ENCODE data around the gene DDB1. TPM values are rescaled to one million over a fixed set of nuclear protein-coding genes. Genes with fewer than 3 reads are reported as not detected.

Gene DDB1
- total RNA-seq (2022) = 284 and 303 TPM in 2 replicates
- percentile 90 among the genes with signal in this experiment for Bru-seq, nascent RNA
- percentile 93 among the genes with signal in this experiment for BruChase-seq, experiment 1, labeled RNA remaining after a 2-hour chase
- BruChase-seq, experiment 2, labeled RNA remaining after a 6-hour chase = percentile 97 among the genes with signal in this experiment
- long read RNA-seq, full-length matches to known transcripts = 336 of 611 reads
- long read RNA-seq, partial matches to known transcripts = 230 of 611 reads
- long read RNA-seq, other reads (novel, unspliced or antisense) = 45 of 611 reads

DNA sequence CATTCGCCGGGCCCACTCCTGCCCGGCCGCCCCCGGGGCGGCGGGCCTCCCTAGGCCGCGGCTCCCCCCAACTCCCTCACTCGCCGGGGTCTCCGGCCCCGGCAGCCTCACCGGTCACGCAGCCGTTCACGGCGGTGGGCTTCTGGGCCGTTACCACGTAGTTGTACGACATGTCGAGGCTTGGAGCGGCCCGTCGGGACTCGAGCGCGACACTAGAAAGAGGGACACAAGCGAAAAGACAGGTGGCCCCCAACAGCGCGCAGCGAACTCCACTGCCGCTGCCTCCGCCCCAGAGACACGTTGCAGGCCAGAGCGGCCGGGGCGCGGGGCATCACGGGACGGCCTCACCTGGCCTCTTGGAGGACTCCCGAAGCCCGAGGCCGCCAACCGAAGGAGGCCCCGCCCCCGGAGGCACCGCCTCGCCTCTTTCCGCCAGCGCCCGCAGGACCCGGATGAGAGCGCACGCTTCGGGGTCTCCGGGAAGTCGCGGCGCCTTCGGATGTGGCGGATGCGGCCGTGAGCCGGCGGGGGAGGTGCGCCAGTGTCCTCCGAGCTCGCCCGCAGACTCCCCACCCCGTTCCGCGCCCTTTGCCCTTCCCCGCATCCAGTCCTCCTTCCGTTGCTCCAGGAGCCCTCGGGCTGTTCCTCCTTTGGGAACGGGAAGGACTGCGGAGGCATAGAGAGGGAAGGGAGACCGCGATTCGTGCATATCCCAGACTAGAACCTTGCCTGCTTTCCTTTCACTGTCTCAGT is at the start of gene DDB1, which contains the start of gene TKFC:
DDB1 (minus strand) TSS at position 309 of the 753 bp plus-strand sequence; CDS start at position 172, 137 bp downstream.
TKFC (plus strand) TSS at position 432 of the 753 bp plus-strand sequence. CDS start 1,501 bp downstream, outside the sequence.
- POLR2A ChIA-PET = interaction anchor here (1.0 to 1.9 kb wide), 2 partner anchors 29 to 60 kb away, joined by 3 to 13 read pairs; partner anchors contain the start of genes CYB561A3, TMEM138 and TMEM216
- TF ChIP-seq CTCF (IDR thresholded peaks at IDR 0.05; ENCODE audit: insufficient read depth in 1 of 2, low read depth in 1 of 2, low read length in 1 of 2, severe bottlenecking in 1 of 2, unreplicated experiment in 1 of 2) = no peak
- BruUV-seq (replicated peaks) = no TSS peak
- peak; percentile 96 to 98 for DNase-seq
- Mint-ChIP-seq H3K36me3 (ENCODE audit: insufficient read depth, unreplicated experiment) (peaks cover 48% of the 10 kb centered on the region), H3K4me3 (ENCODE audit: unreplicated experiment) (peak within 1 kb of the TSS; percentile 100), H3K4me1 (ENCODE audit: low read depth, unreplicated experiment) (peaks cover 17% of the 10 kb centered on the region), H3K27ac (ENCODE audit: unreplicated experiment) (peak within 1 kb of the TSS; percentile 98), H3K27me3 (ENCODE audit: insufficient read depth, unreplicated experiment) (no peaks in the 10 kb centered on the region), H3K9me3 (ENCODE audit: unreplicated experiment) (no peaks in the 10 kb centered on the region)
- intact Hi-C loops (cut with micrococcal nuclease; ENCODE audit: unreplicated experiment) = loop anchor here (1.0 to 2.0 kb wide), 2 partner anchors 29 to 34 kb away; partner anchors contain the start of gene TMEM138
- no peaks in the 10 kb centered on the region for H3K27me3 ChIP-seq (replicated peaks; ENCODE audit: control insufficient read depth, insufficient read depth, low read length)
- CTCF ChIA-PET = interaction anchor here (1.8 to 5.7 kb wide), 2 partner anchors 51 to 60 kb away, joined by 7 to 175 read pairs; partner anchors contain the start of gene TMEM216
- no peaks in the 10 kb centered on the region for H3K36me3 ChIP-seq (ENCODE audit: control insufficient read depth, insufficient read depth, low read length)
- peaks cover 13% of the 10 kb centered on the region for H3K4me1 ChIP-seq
- no peaks in the 10 kb centered on the region for H3K9me3 ChIP-seq
- peak within 1 kb of the TSS; percentile 61 for H3K4me3 ChIP-seq (ENCODE audit: low read depth, low read length)

DNA sequence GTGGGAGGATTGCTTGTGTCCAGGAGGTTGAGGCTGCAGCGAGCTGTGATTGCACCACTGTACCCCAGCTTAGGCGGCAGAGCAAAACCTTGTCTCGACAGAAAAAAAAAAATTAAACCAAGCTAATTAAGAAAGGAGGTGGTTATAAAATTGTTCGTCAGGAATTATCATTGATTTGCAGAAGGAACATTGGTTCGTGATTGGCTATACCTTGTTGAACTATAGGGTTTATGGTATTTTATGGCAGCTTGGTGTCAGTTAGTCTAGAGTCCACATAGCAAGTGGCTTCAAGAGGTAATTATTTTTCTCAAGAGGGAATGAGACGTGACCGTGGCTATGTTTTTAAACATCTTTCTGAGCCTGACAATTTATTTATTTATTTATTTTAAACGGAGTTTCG is 48.0 kb upstream of the DDB1 start:
- H3K4me1 Mint-ChIP-seq (ENCODE audit: low read depth, unreplicated experiment) = peaks cover 11% of the 10 kb centered on the region
- H3K4me3 ChIP-seq (ENCODE audit: low read depth, low read length) = no peak overlapping the region

More for the DNA sequence above, 48.0 kb upstream of the DDB1 start:
- no peaks in the 10 kb centered on the region for H3K9me3 Mint-ChIP-seq (ENCODE audit: unreplicated experiment)
- H3K27me3 Mint-ChIP-seq (ENCODE audit: insufficient read depth, unreplicated experiment) = no peaks in the 10 kb centered on the region
- ChIA-PET CTCF (interaction anchor here (1.1 kb wide), 1 partner anchor 44 kb away, joined by 3 read pairs; no protein-coding TSS in a partner anchor), POLR2A (interaction anchor here (0.7 kb wide), 1 partner anchor 19 kb away, joined by 3 read pairs; the partner anchor contains the start of genes CYB561A3 and TMEM138)
- H3K4me3 Mint-ChIP-seq (ENCODE audit: unreplicated experiment) = no peak overlapping the region
- DNase-seq = no peak
- Histone ChIP-seq H3K9me3 (peaks cover 3% of the 10 kb centered on the region; the same call in 1 of the 2 replicates), H3K27me3 (replicated peaks; ENCODE audit: control insufficient read depth, insufficient read depth, low read length) (no peaks in the 10 kb centered on the region), H3K36me3 (ENCODE audit: control insufficient read depth, insufficient read depth, low read length) (no peaks in the 10 kb centered on the region), H3K4me1 (peaks cover 15% of the 10 kb centered on the region)
- no peak overlapping the region for H3K27ac Mint-ChIP-seq (ENCODE audit: unreplicated experiment)
- BruUV-seq (replicated peaks) = no TSS peak
- no peak for TF ChIP-seq CTCF (IDR thresholded peaks at IDR 0.05; ENCODE audit: insufficient read depth in 1 of 2, low read depth in 1 of 2, low read length in 1 of 2, severe bottlenecking in 1 of 2, unreplicated experiment in 1 of 2)
- intact Hi-C loops (cut with micrococcal nuclease; ENCODE audit: unreplicated experiment) = no loop called here
- H3K36me3 Mint-ChIP-seq (ENCODE audit: insufficient read depth, unreplicated experiment) = no peaks in the 10 kb centered on the region

Measured in Caco-2 (cell line).